NCI-H524 (cell line): ENCODE results near the gene RTL1.

Source experiments
- DNase-seq, 2 experiments: peaks; one replicate each; lab custom pipeline; 2025; lab: John Stamatoyannopoulos, UW

The RTL1 gene

DNA sequence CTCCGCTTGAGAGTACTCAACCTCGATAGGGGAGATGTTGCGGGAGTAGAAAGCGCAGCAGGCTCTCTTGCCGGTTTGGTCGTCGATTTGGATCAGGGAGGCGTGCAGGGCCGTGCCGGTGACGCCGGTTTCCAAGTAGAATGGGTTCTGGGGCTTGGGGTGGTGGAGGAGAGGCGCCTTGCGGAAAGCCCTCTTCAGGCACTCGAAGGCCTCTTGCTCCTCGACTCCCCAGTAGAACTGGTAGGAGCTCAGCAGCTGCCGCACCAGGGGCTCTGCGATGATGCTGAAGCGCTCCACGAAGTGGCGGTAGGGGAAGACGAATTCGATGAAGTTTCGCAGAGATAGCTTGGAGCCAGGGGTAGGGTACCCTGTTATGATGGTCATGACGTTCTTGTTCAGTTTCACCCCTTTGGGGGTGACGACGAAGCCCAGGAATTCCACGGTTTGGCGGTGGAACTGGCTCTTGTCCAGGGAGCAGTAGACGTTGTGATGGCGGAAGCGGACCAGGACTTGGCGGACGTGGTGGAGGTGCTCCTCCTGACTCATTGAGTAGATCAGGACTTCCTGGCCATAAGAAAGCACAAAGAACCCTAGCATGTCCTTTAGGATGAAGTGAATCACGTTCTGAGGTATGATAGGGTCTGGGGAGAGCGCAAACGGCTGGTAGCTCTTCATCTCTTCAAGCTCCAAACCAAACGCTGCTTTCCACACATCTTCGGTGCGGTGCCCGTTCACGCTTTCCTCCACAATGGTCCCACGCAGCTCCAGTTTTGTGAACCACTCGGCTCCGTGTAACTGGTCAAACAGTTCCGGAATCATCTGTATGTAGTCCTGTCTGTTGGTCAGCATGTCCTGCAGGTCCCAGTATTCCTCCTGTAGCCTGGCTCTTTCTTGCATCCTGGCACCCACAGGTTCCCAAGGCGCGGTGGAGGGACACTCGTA is 21.2 kb downstream of the RTL1 start:
- no peak for DNase-seq

DNA sequence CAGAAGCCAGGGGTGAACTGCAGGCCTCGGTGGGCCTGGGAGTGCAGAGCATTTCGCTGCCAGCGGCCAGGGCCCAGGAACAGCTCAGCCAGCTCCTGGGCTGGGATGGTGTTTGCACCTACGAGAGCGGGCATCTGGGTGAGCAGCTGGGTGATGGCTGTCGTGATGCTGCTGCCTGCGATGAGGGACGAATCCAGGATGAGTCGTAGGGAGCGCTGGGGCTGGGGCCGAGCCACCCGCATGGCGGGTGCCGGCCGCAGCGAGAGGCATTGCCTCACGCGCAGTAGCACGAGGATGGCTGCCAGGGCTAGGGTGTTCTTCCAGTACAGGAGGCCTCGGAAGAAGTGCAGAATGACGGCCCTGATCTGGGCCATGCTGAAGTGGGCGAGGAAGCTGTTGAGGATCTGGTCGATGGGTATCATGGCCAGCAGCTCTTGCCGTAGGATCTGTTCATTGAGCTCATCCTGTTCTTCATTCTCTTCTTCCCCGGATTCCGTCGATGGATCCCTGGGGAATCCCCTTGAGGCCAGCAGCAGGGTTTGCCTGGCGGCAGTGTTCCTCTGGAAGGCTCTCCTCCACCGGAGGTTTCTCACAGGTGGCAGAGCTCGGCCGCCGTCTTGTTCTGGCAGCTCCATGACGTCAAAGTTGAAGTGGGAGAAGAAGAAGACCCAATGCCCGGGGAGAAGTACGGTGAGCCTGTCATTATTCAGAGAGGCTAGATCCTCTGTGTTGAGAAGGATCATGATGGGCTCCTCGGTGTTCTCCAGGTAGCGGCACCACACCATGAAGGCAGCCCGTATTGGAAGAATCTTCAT is 22.1 kb downstream of the RTL1 start:
- no peak for DNase-seq

GRCh38 chr14:100880271-100881101 is 23.0 kb downstream of the RTL1 start:
- no peak for DNase-seq

- no peak for DNase-seq
These were observed 23.7 kb downstream of the RTL1 start for GRCh38 chr14:100879782-100880181.

GRCh38 chr14:100879194-100879593 is 24.3 kb downstream of the RTL1 start:
- no peak for DNase-seq

DNA sequence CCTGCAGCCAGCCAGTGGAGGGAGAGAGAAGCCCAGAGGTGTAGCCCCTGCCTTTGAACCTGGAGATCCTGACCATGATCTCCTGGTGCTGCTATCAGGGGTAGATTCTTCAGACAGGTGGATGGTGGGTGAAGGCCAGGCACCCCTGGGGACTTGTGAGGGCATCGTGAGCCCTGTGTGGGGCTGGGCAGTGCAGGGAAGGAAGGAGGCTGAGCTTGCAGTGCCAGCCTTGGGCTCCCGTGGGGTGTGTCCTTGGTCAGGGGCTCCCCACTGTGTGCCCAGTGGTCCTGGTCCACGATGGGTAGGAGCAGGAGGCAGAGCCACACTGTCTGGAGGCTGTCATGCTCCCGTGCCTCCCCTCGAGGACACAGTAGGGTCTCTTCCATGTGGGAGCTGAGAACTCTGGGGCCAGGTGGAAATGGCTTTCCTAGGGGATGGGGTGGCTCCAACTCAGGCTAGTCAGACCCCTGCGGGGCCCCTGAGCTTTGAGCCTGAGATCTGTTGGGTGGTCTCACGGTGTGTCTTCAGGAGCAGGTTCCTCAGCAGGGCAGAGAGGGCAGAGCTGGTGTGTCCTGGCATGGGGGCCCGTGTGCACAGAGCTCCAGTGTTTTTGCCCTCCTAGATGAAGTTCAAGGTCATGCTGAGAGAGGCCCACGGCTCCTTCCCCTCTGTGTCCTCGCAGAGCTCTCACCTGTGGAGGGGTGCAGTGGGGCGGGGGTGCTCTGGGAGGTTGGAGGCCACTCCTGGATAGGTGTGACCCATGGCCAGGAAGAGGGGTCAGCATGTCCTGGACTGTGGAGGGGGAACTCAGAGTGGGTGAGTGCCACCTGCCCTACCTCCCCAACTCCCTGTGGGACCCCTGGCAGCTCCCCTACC is 25.0 kb downstream of the RTL1 start:
- no peak for DNase-seq

DNA sequence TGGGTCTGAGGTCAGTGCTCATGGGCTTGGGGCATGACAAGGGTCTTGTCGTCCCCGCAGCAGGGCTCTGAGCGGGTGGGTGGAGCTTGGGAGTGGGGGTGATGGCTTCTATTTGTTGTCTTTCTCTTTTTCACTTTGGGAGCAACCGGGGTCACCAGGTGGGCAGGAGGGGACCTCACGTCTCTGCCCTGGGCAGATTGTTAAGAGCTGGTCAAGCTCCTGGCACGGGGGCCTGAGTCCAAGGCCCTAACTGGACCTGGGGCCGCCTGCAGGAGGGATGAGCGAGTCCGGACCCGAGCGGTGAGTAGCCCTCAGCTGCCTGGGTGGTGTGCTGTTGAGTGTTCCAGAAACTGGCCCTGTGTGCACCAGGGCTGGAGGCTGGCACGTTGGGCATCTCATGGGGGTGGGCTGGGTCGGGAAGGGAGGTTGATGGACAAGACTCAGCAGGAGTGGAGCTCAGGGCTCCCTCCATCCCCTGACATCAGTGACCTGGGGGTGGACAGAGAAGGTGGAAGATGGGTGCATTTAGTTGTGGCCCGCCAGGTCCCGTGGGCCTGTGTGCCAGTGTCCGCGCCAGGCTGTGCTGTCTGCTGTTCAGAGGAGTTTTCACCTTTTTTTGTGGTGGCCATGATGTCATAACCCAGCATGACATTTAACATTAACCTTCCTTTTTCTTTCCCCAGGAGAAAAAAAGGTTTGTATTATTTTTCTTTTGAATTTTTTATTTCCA is 27.5 kb downstream of the RTL1 start:
- no peak for DNase-seq

- no peak for DNase-seq
These were observed 28.4 kb downstream of the RTL1 start for GRCh38 chr14:100875126-100875525.

DNA sequence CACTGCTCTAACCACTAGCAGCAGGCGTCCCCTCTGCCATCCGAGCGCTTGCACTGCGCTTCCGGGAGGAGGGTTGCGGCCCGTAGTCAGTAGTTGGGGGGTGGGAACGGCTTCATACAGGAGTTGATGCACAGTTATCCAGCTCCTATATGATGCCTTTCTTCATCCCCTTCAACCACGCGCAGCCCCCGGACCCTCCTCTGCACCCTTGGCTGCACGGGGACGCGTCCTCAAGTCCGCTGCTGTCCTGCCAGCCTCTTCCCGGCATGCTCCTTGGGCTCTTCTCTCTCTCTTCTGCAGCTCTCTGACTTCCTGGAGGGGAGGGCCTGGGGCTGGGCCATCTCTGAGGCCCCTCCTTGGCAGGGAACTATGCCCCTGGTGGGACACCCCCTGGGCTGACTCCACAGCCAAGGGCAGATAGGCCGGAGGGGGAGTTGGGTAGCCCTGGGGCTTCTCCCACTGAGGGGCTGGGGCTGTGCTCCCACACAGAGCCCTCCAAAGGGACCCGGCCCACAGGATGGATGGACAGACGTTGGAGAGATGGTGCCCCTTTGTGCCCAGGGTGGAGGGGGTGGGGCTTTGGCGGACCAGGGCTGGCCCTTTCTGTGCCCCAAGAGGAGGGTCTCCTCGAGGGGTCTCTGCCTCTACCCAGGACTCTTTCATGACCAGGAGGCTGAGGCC is 29.0 kb downstream of the RTL1 start:
- no peak for DNase-seq

- DNase-seq = no peak
These were observed 29.5 kb downstream of the RTL1 start for GRCh38 chr14:100874051-100874410.

DNA sequence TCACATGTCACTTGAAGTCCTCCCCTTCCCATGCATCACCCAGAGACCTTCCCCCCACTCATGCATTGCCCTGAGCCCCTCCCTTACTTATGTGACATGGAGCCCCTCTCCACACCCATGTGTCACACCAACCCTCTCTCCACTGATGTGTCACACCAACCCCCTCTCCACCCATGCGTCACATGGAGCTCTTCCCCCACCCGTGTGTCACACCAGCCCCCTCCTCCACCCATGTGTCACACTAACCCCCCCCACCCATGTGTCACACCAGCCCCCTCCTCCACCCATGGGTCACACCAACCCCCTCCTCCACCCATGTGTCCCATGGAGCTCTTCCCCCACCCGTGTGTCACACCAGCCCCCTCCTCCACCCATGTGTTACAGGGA is 30.4 kb downstream of the RTL1 start:
- no peak for DNase-seq

- no peak for DNase-seq
These were observed 31.0 kb downstream of the RTL1 start for GRCh38 chr14:100872259-100873095.

DNA sequence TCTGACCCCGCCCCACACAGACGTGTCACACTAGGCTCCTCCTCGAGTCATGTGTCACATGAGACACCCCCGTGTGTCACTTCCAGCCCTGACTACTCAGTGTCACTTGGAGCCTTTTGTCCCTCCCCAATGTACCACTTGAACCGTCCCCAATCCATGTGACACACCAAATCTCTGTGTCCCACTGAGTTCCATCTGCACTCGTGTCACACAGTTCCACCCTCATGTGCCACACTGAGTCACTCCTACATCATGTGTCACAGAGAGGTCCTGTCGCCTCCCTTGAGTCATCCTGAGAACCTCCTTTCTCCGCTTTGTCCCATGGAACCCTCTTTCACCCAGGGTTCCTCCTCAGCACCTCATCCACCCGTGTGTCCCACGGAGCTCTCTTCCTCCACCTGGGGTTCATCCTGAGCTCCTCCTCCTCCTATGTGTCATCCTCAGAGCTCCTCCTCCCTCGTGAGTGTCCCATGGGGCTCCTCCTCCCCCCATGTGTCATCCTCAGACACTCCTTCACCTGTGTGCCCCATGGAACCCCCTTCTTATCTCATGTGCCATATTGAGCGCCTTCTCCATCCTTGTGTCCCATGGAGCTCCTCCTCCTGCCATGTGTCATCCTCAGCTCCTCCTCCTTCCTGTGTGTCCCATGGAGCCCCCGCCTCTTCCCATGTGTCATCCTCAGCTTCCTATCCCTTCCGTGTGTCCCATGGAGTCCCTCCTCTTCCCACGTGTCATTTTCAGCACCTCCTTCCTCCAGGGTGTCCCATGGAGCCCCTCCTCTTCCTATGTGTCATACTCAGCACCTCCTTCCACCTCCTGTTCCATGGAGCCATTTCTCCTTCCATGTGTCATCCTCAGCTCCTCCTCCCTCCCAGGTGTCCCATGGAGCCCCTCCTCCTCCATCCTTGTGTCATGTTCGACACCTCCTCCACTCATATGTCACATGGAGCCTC is 32.0 kb downstream of the RTL1 start:
- DNase-seq = no peak

DNA sequence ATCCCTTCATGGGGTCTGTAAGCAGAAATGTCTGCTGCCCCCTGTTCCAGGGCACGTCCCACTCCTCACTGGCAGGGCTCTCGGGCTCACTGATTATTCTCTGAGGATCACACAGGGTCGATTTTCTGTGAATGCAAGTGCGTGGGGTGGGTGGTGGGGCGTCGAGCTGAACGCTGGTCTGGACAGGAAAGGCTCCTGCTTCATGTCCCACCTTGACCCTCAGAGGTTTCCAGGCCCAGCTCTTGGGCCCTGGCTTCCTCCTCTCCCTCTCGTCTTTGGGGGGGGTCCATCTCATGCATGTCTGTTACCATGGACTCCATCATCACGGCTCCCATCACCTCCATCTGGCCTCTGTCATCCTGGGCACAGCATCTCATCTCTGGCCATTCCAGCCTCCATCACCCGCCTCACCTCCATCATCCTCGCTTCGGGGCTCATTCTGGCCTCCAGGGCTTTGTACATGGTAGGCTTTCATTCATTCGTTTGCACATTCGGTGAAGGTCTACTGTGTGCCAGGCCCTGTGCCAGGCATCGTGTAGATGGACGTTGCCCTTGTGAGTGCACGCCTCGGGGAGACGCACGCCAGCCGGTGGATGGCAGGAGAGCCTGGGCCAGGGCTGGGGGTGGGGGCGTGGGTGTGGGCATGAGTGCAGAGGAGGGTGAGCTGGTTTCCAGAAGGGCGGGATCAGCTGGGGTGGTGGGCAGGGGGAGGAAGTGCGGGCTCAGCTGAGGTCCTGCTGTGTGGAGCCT is 34.7 kb downstream of the RTL1 start:
- no peak for DNase-seq

DNA sequence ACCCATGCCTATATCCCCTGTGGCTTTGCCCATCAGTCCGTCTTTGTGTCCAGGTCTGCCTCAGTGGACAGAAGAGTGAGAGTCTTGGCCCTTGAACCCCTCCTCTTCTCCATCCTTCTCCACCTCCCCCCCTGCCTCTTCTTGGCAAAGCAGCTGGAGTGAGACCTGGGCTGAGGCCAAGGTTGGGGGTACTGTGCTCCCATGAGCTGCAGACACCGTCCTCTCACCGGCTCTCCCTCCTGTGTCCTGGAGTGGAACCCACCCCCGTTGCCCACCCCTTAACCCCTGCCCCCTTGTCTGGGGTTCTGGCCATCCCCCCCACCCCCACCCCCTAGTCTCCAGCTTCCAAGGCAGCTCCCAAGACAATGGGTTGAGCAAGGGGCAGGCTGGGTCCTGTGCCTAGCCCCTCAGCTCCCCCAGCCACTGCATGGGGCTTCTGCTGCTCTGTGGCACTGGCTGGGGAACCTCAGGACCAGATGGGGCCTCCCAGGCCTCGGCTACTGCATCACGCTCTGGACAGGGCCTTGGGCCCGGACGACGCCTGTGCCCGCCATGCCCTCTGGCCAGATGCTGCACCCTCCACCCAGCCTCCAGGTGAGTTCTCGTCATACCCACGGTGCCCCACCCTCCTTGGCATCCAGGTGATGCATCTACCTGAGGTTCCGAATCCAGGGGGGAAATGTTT is 35.7 kb downstream of the RTL1 start:
- no peak for DNase-seq
